Measurements from ENCODE around the gene CRY1. TPM values are rescaled to one million over a fixed set of nuclear protein-coding genes. Genes with fewer than 3 reads are reported as not detected.
A peak's percentile ranks its signal among the peaks of the same experiment; 100 is the strongest.
"Not testable (repeated sequence)": the region's sequence is repeated elsewhere in the genome, so short reads cannot be mapped to it uniquely, and the experiment has no call there.

Gene CRY1
- total and polyA plus RNA-seq, 8 donors, result 19.4 to 33.7 (median 27.4) TPM

DNA sequence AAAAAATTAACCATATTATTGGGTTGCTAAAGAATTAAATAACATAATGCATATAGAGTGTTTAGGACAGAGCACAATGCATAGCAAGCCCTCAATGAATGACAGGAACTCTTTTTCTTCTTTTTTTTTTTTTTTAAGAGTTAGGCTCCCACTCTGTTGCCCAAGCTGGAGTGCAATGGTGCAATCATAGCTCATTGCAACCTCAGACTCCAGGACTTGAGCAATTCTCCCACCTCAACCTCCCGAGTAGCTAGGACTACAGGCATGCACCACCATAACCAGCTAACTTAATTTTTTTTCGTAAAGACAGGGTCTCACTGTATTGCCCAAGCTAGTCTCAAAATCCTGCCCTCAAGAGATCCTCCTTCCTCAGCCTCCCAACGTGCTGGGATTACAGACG, 85.9 kb downstream of the CRY1 start:
- ATAC-seq, result no peak
- Histone ChIP-seq H3K9me3 (no peaks in the 10 kb centered on the region), H3K27me3 (no peaks in the 10 kb centered on the region), H3K36me3 (peaks cover 0 to 4% of the 10 kb centered on the region in 2 donors), H3K4me1 (no peaks in the 10 kb centered on the region), H3K4me3 (no peak overlapping the region), H3K27ac (no peak overlapping the region)
- no peak for DNase-seq
- TF ChIP-seq, protein P1, sequence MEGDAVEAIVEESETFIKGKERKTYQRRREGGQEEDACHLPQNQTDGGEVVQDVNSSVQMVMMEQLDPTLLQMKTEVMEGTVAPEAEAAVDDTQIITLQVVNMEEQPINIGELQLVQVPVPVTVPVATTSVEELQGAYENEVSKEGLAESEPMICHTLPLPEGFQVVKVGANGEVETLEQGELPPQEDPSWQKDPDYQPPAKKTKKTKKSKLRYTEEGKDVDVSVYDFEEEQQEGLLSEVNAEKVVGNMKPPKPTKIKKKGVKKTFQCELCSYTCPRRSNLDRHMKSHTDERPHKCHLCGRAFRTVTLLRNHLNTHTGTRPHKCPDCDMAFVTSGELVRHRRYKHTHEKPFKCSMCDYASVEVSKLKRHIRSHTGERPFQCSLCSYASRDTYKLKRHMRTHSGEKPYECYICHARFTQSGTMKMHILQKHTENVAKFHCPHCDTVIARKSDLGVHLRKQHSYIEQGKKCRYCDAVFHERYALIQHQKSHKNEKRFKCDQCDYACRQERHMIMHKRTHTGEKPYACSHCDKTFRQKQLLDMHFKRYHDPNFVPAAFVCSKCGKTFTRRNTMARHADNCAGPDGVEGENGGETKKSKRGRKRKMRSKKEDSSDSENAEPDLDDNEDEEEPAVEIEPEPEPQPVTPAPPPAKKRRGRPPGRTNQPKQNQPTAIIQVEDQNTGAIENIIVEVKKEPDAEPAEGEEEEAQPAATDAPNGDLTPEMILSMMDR (IDR thresholded peaks at IDR 0.05), result no peak
- intact Hi-C loops (cut with DNase I), result no loop called here

DNA sequence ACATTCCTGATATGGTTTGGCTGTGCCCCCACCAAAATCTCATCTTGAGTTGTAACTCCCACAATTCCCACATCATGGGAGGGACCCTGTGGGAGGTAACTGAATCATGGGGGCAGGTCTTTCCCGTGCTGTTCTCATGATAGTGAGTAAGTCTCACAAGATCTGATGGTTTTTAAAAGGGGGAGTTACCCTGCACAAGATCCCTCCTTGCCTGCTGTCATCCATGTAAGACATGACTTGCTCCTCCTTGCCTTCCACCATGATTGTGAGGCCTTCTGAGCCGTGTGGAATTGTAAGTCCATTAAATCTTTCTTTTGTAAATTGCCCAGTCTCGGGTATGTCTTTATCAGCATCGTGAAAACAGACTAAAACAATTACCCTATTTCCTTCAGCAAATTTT, 90.7 kb downstream of the CRY1 start:
- H3K4me1 ChIP-seq; ATAC-seq; H3K9me3 ChIP-seq; intact Hi-C loops (cut with DNase I); DNase-seq; H3K27me3 ChIP-seq; H3K4me3 ChIP-seq; H3K27ac ChIP-seq: not testable (repeated sequence)
- H3K36me3 ChIP-seq, result peaks cover 0 to 25% of the 10 kb centered on the region in 2 donors

DNA sequence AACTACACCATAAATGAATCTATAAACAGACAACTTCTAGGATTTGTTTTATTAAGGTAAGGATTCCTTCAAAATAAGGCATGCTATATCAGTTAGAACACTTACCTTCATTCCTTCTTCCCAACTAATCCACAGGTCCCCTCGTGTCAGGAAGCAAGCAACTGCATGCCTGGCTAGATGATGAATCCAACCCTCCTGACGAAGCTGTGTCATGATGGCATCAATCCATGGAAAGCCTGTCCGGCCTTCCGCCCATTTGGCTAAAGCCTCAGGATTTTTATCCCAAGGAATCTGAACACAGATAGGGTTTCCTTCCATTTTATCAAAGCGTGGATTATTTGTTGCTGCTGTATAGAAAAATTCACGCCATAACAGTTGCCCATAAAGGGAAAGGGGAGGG, 93.9 kb downstream of the CRY1 start:
- no peaks in the 10 kb centered on the region for H3K4me1 ChIP-seq
- DNase-seq (no peak), ATAC-seq (no peak)
- no peaks in the 10 kb centered on the region for H3K27me3 ChIP-seq
- H3K27ac ChIP-seq, result no peak overlapping the region
- no peak overlapping the region for H3K4me3 ChIP-seq
- TF ChIP-seq, protein P1 (IDR thresholded peaks at IDR 0.05), result no peak
- H3K36me3 ChIP-seq, result peaks cover 0 to 45% of the 10 kb centered on the region in 2 donors
- intact Hi-C loops (cut with DNase I), result no loop called here
- H3K9me3 ChIP-seq, result no peaks in the 10 kb centered on the region

DNA sequence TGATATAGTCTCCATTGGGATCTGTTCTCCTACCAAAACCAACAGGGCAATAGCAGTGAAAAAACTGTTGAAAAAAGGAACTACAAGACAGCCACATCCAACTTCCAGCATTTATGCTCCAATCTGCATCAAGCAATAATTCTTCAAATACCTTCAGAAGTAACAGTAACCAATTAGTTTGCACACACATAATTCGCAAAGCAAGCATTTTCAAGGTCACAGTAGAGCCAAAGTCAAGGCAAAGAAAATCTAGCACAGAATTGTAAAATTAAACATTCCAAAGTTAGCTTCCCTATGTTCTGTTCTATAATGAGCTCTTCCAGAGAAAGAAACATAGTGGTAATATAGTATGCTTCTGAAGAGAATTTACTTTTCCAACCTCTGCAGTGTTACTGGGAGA, 95.4 kb downstream of the CRY1 start:
- intact Hi-C loops (cut with DNase I), result no loop called here
- no peak for DNase-seq
- H3K27me3 ChIP-seq, result no peaks in the 10 kb centered on the region
- no peak overlapping the region for H3K4me3 ChIP-seq
- TF ChIP-seq, protein P1 (IDR thresholded peaks at IDR 0.05), result no peak
- H3K27ac ChIP-seq, result no peak overlapping the region
- peaks cover 0 to 45% of the 10 kb centered on the region in 2 donors for H3K36me3 ChIP-seq
- H3K4me1 ChIP-seq, result no peaks in the 10 kb centered on the region
- no peaks in the 10 kb centered on the region for H3K9me3 ChIP-seq
- ATAC-seq, result no peak

DNA sequence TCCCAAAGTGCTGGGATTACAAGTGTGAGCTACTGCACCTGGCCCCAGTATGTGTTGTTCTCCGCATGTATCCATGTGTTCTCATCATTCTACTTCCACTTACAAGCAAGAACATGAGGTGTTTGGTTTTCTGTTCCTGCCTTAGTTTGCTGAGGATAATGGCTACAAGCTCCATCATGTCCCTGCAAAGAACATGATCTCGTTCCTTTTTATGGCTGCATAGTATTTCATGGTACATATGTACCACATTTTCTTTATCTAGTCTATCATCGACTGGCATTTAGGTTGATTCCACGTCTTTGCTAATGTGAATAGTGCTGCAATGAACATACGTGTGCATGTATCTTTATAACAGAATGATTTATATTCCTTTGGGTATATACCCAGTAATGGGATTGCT, 97.2 kb downstream of the CRY1 start:
- intact Hi-C loops (cut with DNase I), result not testable (repeated sequence)

DNA sequence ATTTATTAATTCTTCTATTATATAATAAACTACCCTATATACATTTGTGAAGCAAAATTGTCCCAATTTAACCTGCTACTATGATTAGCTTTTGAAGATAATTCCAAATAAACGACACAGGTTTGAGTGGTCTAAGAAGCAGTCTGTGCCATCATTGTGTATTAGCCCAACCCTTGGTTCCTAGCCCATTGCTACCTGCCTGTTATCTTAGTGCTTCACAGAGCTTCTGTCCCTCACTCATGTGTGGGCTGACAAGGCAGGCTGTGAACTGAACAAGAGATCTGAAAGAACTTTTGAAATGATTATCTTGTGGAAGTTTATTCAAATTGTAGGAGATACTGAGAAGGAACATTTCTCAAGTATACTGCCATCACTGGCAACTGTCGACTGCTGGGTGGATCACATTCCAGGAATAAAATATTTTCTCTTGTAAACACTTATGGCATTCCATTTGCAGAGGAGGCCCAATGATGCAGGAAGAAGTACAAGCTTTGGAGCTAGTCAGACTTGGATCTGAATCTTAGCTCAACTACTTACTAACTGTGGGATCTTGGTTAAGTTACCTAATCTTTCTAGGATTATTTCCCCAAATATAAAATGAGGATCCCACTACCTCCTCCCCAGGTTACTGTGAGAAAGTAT, 98.6 kb downstream of the CRY1 start:
- ATAC-seq, result peak; percentile 91
- Histone ChIP-seq H3K27me3 (no peaks in the 10 kb centered on the region), H3K9me3 (no peaks in the 10 kb centered on the region), H3K27ac (peak overlapping the region in 1 of 2 donors; percentile 13), H3K4me3 (no peak overlapping the region), H3K36me3 (peaks cover 0 to 26% of the 10 kb centered on the region in 2 donors), H3K4me1 (no peaks in the 10 kb centered on the region)
- TF ChIP-seq, protein P1 (IDR thresholded peaks at IDR 0.05), result no peak
- DNase-seq, result no peak
- intact Hi-C loops (cut with DNase I), result no loop called here

More for the DNA sequence above, 97.2 kb downstream of the CRY1 start:
- not testable (repeated sequence) for H3K4me1 ChIP-seq, H3K4me3 ChIP-seq, ATAC-seq, H3K27ac ChIP-seq, DNase-seq, H3K27me3 ChIP-seq, H3K9me3 ChIP-seq
- H3K36me3 ChIP-seq, result peaks cover 0 to 40% of the 10 kb centered on the region in 2 donors

All from left lung (tissue), 10 donors.